Prostate gland (tissue), 2 donors: ENCODE data around the gene PPP2R5B. TPM values are rescaled to one million over a fixed set of nuclear protein-coding genes. Genes with fewer than 3 reads are reported as not detected.

Experiments
- DNase-seq: peaks from one replicate; pipeline ENCODE4 v3.0.0-alpha.2; 2019; ENCODE audit warnings: low spot score
- H3K27ac ChIP-seq, 2 donors: fragments of 200-600 bp; sonication (generic); 2 replicates each; pipeline ENCODE4 v1.5.1; 2017 to 2019
- H3K27me3 ChIP-seq: fragments of 200-600 bp; sonication (generic); replicated peaks from 2 replicates; pipeline ENCODE4 v1.5.1; 2019; ENCODE audit not compliant: insufficient read depth
- H3K36me3 ChIP-seq, 2 donors: fragments of 200-600 bp; sonication (generic); 1 replicate in 1 of 2; 2 replicates in 1 of 2; pipeline versions ENCODE4 v1.5.1 to v1.8.1; 2017 to 2019
- H3K4me1 ChIP-seq: fragments of 200-600 bp; sonication (generic); replicated peaks from 2 replicates; pipeline ENCODE4 v1.5.1; 2019
- H3K4me3 ChIP-seq, 2 donors: fragments of 200-600 bp; sonication (generic); 2 replicates each; pipeline ENCODE4 v1.5.1; 2017 to 2019
- H3K9me3 ChIP-seq: fragments of 200-600 bp; sonication (generic); 2 replicates; pipeline ENCODE4 v1.5.1; 2017
- POLR2A ChIP-seq: fragments of 450-650 bp; IDR thresholded peaks from one replicate; pipeline ENCODE4 v1.6.1; 2016; ENCODE audit warnings: antibody characterized with exemption, mild to moderate bottlenecking
- POLR2AphosphoS5 ChIP-seq: sonication (generic); formaldehyde crosslinking; IDR thresholded peaks from one replicate; pipeline ENCODE4 v1.6.1; 2017; ENCODE audit warnings: antibody characterized with exemption
- WGBS: methylation state at CpG from one replicate; pipeline ENCODE4 v1.1.5; 2018; 5-methylcytosine and 5-hydroxymethylcytosine counted together
- intact Hi-C: fragments of 100-400 bp; cut with DNase I; formaldehyde crosslinking; loops from one replicate; pipeline ENCODE4 v1.14.2; 2022
- total RNA-seq, 2 donors: library from RNA; depleted of rRNA; stranded (reverse); fragments of >200 nt; gene quantifications; one replicate each; pipeline ENCODE4 v1.1.0, GENCODE V29; 2016
- TF ChIP-seq, protein P1 (sequence below), 4 experiments: fragments of 200-600 bp in 2 of 4; fragments of 450-650 bp in 2 of 4; sonication (generic) in 2 of 4; IDR thresholded peaks; 1 replicate in 3 of 4; 2 replicates in 1 of 4; pipeline ENCODE4 v1.5.1; 2016 to 2019; ENCODE audit warnings: antibody characterized with exemption in 4 of 4, mild to moderate bottlenecking in 2 of 4, moderate library complexity in 2 of 4

PPP2R5B gene
- total RNA-seq, 2 donors from 2014 or later: 14.1 to 32.6 TPM

DNA sequence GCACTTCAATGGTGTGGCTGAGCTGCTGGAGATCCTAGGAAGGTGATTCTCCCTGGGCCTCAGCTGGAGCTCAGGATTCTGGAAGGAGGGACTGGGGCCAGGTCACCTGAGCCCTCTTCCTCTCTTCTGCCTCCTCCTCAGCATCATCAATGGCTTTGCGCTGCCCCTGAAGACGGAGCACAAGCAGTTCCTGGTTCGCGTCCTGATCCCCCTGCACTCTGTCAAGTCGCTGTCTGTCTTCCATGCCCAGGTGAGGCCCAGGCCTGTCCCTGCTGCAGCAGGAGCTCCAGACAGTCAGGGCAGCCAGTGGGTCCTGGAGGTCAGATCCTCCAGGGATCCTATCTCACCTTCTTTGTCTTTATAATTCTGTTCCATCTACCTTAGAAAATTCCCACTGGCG, 5.9 kb downstream of the PPP2R5B start:
- Histone ChIP-seq H3K27ac (no peak overlapping the region), H3K4me3 (no peak overlapping the region), H3K36me3 (peaks cover 0 to 8% of the 10 kb centered on the region in 2 donors), H3K4me1 (peaks cover 5% of the 10 kb centered on the region), H3K9me3 (no peaks in the 10 kb centered on the region), H3K27me3 (no peaks in the 10 kb centered on the region)
- intact Hi-C loops: no loop called here
- DNase-seq: no peak
- TF ChIP-seq POLR2AphosphoS5 (no peak), POLR2A (no peak)
- TF ChIP-seq, protein P1, sequence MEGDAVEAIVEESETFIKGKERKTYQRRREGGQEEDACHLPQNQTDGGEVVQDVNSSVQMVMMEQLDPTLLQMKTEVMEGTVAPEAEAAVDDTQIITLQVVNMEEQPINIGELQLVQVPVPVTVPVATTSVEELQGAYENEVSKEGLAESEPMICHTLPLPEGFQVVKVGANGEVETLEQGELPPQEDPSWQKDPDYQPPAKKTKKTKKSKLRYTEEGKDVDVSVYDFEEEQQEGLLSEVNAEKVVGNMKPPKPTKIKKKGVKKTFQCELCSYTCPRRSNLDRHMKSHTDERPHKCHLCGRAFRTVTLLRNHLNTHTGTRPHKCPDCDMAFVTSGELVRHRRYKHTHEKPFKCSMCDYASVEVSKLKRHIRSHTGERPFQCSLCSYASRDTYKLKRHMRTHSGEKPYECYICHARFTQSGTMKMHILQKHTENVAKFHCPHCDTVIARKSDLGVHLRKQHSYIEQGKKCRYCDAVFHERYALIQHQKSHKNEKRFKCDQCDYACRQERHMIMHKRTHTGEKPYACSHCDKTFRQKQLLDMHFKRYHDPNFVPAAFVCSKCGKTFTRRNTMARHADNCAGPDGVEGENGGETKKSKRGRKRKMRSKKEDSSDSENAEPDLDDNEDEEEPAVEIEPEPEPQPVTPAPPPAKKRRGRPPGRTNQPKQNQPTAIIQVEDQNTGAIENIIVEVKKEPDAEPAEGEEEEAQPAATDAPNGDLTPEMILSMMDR (IDR thresholded peaks at IDR 0.05): no peak
- WGBS: 91% methylated on average over 6 of the region's 6 CpGs

DNA sequence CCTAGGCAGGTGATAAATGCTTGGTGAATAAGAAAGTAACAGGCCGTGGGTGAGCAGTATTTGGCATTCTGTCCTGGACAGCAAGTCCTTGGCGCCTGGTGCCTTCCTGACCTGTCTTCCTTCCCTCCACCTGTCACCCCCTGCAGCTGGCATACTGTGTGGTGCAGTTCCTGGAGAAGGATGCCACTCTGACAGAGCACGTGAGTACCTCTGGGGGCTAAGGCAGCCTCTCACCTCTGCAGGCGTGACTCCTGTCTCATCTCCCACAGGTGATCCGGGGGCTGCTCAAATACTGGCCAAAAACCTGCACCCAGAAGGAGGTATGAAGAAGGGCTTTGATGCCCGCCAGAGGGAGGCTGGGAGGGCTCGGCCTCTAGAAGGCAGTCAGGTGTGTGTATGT, 6.8 kb downstream of the PPP2R5B start:
- TF ChIP-seq POLR2AphosphoS5 (no peak), POLR2A (no peak)
- TF ChIP-seq, protein P1 (IDR thresholded peaks at IDR 0.05): no peak
- intact Hi-C loops: no loop called here
- no peaks in the 10 kb centered on the region for H3K4me1 ChIP-seq
- H3K27ac ChIP-seq: no peak overlapping the region
- 94% methylated on average over 7 of the region's 7 CpGs for WGBS
- no peak for DNase-seq
- H3K9me3 ChIP-seq: no peaks in the 10 kb centered on the region
- no peaks in the 10 kb centered on the region for H3K27me3 ChIP-seq
- H3K4me3 ChIP-seq: no peak overlapping the region
- peaks cover 0 to 8% of the 10 kb centered on the region in 2 donors for H3K36me3 ChIP-seq

DNA sequence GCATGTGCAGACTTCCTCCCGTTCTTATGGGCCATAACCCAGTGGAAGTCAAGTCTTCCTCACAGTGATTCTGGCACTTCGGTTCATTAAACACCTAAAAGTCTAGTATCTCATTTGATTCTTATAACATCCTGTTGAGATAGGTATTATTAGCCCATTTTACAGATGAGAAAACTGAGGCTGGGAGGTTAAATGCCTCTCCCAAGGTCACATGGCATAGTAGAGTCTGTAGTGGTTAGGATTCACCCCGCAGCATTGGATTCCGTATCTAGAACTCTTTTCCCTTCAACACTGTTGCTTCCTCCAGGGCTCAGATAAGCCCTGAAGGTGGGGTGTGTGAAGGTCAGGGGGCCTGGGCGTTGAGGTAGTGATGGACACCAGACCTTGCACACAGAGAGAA, 7.8 kb downstream of the PPP2R5B start:
- no peak for DNase-seq
- Histone ChIP-seq H3K9me3 (no peaks in the 10 kb centered on the region), H3K4me1 (no peaks in the 10 kb centered on the region), H3K27me3 (no peaks in the 10 kb centered on the region), H3K36me3 (peaks cover 0 to 8% of the 10 kb centered on the region in 2 donors), H3K27ac (no peak overlapping the region), H3K4me3 (no peak overlapping the region)
- no peak for TF ChIP-seq POLR2A
- TF ChIP-seq, protein P1 (IDR thresholded peaks at IDR 0.05): no peak
- no peak for TF ChIP-seq POLR2AphosphoS5
- intact Hi-C loops: no loop called here
- 95% methylated on average over 5 of the region's 5 CpGs for WGBS

DNA sequence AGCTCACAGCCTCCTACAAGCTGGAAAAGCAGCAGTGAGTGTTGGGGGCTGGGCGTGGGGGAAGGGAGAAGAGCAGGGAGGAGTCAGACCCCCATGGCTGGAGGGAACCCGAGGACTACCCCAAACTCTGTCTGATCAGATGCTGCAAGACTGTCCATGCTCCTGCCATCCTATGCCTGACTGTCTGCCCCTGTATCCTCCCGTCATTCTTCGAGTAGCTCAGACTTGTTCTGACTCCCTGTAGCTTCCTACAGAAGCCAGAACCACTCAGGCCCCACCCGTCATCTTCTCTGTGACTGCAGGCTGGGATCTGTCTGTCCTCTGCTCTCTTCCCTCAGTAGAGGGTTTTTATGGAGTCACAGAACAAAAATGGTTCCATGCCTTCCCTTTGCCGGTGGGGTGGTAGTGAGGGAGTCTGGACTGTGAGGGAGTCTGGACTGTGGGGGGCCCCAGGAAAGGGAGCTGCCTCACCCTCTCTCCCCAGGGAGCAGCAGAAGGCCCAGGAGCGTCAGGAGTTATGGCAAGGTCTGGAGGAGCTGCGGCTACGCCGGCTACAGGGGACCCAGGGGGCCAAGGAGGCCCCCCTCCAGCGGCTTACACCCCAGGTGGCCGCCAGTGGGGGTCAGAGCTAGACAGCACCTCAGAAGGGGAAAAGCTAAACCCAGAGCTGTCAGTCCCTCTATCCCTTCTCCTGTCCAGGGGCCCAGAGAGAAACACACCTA, 8.9 kb downstream of the PPP2R5B start:
- no peak for DNase-seq
- Histone ChIP-seq H3K27me3 (no peaks in the 10 kb centered on the region), H3K27ac (no peak overlapping the region), H3K36me3 (peaks cover 0 to 8% of the 10 kb centered on the region in 2 donors), H3K4me1 (no peaks in the 10 kb centered on the region), H3K9me3 (no peaks in the 10 kb centered on the region), H3K4me3 (no peak overlapping the region)
- WGBS: 86% methylated on average over 12 of the region's 12 CpGs
- intact Hi-C loops: no loop called here
- TF ChIP-seq, protein P1 (IDR thresholded peaks at IDR 0.05): no peak
- no peak for TF ChIP-seq POLR2A
- no peak for TF ChIP-seq POLR2AphosphoS5
